Measurements from ENCODE around the gene KLHDC7B. TPM values are rescaled to one million over a fixed set of nuclear protein-coding genes. Genes with fewer than 3 reads are reported as not detected.

KLHDC7B gene
- total RNA-seq, 1 donor from 2014 or later: not detected

- DNase-seq (ENCODE audit: low read depth in 2 of 2): no peak
Observed at GRCh38 chr22:50548040-50548920, 2.6 kb downstream of the KLHDC7B start.

- DNase-seq (ENCODE audit: low read depth in 2 of 2): no peak
Observed at GRCh38 chr22:50548921-50549790, 3.5 kb downstream of the KLHDC7B start.

- no peak for DNase-seq (ENCODE audit: low read depth in 2 of 2)
Observed at GRCh38 chr22:50550395-50550794, 4.7 kb downstream of the KLHDC7B start.

- no peak for DNase-seq (ENCODE audit: low read depth in 2 of 2)
Observed at GRCh38 chr22:50551160-50551752, 5.6 kb downstream of the KLHDC7B start.

GRCh38 chr22:50553310-50553709, 7.6 kb downstream of the KLHDC7B start:
- DNase-seq (ENCODE audit: low read depth in 2 of 2): no peak

GRCh38 chr22:50556703-50557102, 11.0 kb downstream of the KLHDC7B start:
- no peak for DNase-seq (ENCODE audit: low read depth in 2 of 2)

- DNase-seq (ENCODE audit: low read depth in 2 of 2): no peak
Observed at GRCh38 chr22:50560034-50560433, 14.3 kb downstream of the KLHDC7B start.

- DNase-seq (ENCODE audit: low read depth in 2 of 2): no peak
Observed at GRCh38 chr22:50561401-50562358, 16.0 kb downstream of the KLHDC7B start.

GRCh38 chr22:50562523-50563412, 17.1 kb downstream of the KLHDC7B start, which contains the start of gene SYCE3:
SYCE3 (minus strand) TSS chr22:50562919; CDS start chr22:50556405, 6,514 bp downstream.
- peak; percentile 74 to 84 for DNase-seq (ENCODE audit: low read depth in 2 of 2)

- DNase-seq (ENCODE audit: low read depth in 2 of 2): no peak
Observed at GRCh38 chr22:50563413-50564160, 17.9 kb downstream of the KLHDC7B start.

- DNase-seq (ENCODE audit: low read depth in 2 of 2): no peak
Observed at GRCh38 chr22:50564289-50564688, 18.6 kb downstream of the KLHDC7B start.

GRCh38 chr22:50567721-50568252, 22.1 kb downstream of the KLHDC7B start:
- DNase-seq (ENCODE audit: low read depth in 2 of 2): no peak

- DNase-seq (ENCODE audit: low read depth in 2 of 2): no peak
Observed at GRCh38 chr22:50568626-50569025, 22.9 kb downstream of the KLHDC7B start.

GRCh38 chr22:50569041-50569459, 23.4 kb downstream of the KLHDC7B start:
- DNase-seq (ENCODE audit: low read depth in 2 of 2): no peak

GRCh38 chr22:50569896-50570535, 24.3 kb downstream of the KLHDC7B start:
- no peak for DNase-seq (ENCODE audit: low read depth in 2 of 2)

GRCh38 chr22:50570861-50571260, 25.2 kb downstream of the KLHDC7B start:
- no peak for DNase-seq (ENCODE audit: low read depth in 2 of 2)

GRCh38 chr22:50571264-50572175, 25.8 kb downstream of the KLHDC7B start:
- DNase-seq (ENCODE audit: low read depth in 2 of 2): no peak

All from lung microvascular endothelial cell (primary cell).